Nephron (organoid): Measurements from ENCODE around the gene TMEM214.

Experiments
- H3K27ac Mint-ChIP-seq, 3 experiments: 2 replicates each; pipeline ENCODE4 v1.8.0; 2020; ENCODE audit warnings: mixed read lengths in 3 of 3, mild to moderate bottlenecking in 2 of 3, moderate library complexity in 1 of 3
- H3K27me3 Mint-ChIP-seq: 2 replicates; pipeline ENCODE4 v1.8.0; 2021; ENCODE audit warnings: low read depth, mild to moderate bottlenecking, moderate library complexity, mixed read lengths
- H3K36me3 Mint-ChIP-seq: 2 replicates; pipeline ENCODE4 v1.8.0; 2020; ENCODE audit warnings: low read depth, mixed read lengths
- H3K4me1 Mint-ChIP-seq: 2 replicates; pipeline ENCODE4 v1.8.0; 2020; ENCODE audit warnings: mixed read lengths
- H3K4me3 Mint-ChIP-seq, 3 experiments: 2 replicates each; pipeline ENCODE4 v1.8.0; 2020; ENCODE audit warnings: mild to moderate bottlenecking in 3 of 3, mixed read lengths in 3 of 3, moderate library complexity in 2 of 3
- H3K9me3 Mint-ChIP-seq: 2 replicates; pipeline ENCODE4 v1.8.0; 2020; ENCODE audit warnings: mixed read lengths
- CTCF ChIP-seq, 3 experiments: fragments of 200-600 bp; sonication (generic); IDR thresholded peaks; one replicate each; pipeline ENCODE4 v1.5.0; 2021; ENCODE audit warnings: antibody characterized with exemption in 3 of 3; ENCODE audit not compliant: unreplicated experiment in 3 of 3

TMEM214 gene

GRCh38 chr2:27014771-27015433, 17.9 kb upstream of the TMEM214 start:
- H3K36me3 Mint-ChIP-seq = peaks cover 5% of the 10 kb centered on the region

DNA sequence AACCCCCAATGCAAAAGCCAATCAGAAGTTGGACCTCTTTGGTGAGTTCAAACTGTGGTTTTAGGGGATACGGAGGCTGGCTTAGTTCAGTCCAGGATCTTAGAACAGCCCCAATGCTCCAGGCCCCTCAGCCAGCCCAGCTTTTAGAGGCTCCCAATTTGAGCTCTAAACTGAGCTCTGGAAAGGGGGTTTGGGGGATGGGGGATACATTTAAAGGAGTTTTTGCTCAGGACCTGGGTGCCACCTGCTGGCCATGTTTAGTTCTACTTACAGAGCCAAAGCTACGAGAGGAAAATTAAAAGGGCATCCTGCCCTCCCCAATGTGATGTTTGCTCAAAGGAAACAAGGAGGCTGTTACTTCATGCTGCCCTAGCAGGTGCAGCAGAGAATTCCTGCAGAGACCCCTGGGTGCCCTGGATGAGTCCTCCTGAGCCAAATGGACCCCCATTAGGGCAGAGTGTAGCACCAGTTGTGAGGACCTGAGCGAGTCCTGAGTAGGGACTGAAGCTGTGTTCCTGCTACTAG, 15.9 kb upstream of the TMEM214 start:
- Mint-ChIP-seq H3K27ac (no peak overlapping the region), H3K36me3 (peaks cover 5% of the 10 kb centered on the region), H3K4me3 (no peak overlapping the region), H3K4me1 (peaks cover 44% of the 10 kb centered on the region), H3K27me3 (peaks cover 7% of the 10 kb centered on the region), H3K9me3 (no peaks in the 10 kb centered on the region)
- peak; percentile 56 to 68 (median 57) for TF ChIP-seq CTCF (IDR thresholded peaks at IDR 0.05; ENCODE audit: unreplicated experiment in 3 of 3)

More at GRCh38 chr2:27014771-27015433, 17.9 kb upstream of the TMEM214 start:
- H3K27ac Mint-ChIP-seq = peak overlapping the region in 1 of 3 experiments; percentile 78
- H3K4me1 Mint-ChIP-seq = peaks cover 26% of the 10 kb centered on the region
- H3K4me3 Mint-ChIP-seq = no peak overlapping the region
- peaks cover 3% of the 10 kb centered on the region for H3K27me3 Mint-ChIP-seq
- no peaks in the 10 kb centered on the region for H3K9me3 Mint-ChIP-seq
- no peak for TF ChIP-seq CTCF (IDR thresholded peaks at IDR 0.05; ENCODE audit: unreplicated experiment in 3 of 3)

GRCh38 chr2:27018142-27018541, 14.6 kb upstream of the TMEM214 start:
- Mint-ChIP-seq H3K4me1 (peaks cover 46% of the 10 kb centered on the region), H3K9me3 (no peaks in the 10 kb centered on the region)

GRCh38 chr2:27019459-27019858, 13.3 kb upstream of the TMEM214 start:
- TF ChIP-seq CTCF (IDR thresholded peaks at IDR 0.05; ENCODE audit: unreplicated experiment in 3 of 3) = no peak
- Mint-ChIP-seq H3K27ac (peak overlapping the region; percentile 26 to 37 (median 34)), H3K4me1 (peaks cover 46% of the 10 kb centered on the region), H3K9me3 (no peaks in the 10 kb centered on the region), H3K4me3 (no peak overlapping the region), H3K36me3 (peaks cover 11% of the 10 kb centered on the region), H3K27me3 (peaks cover 7% of the 10 kb centered on the region)

More at GRCh38 chr2:27018142-27018541, 14.6 kb upstream of the TMEM214 start:
- H3K36me3 Mint-ChIP-seq = peaks cover 7% of the 10 kb centered on the region
- TF ChIP-seq CTCF (IDR thresholded peaks at IDR 0.05; ENCODE audit: unreplicated experiment in 3 of 3) = no peak
- peaks cover 7% of the 10 kb centered on the region for H3K27me3 Mint-ChIP-seq
- no peak overlapping the region for H3K4me3 Mint-ChIP-seq
- H3K27ac Mint-ChIP-seq = no peak overlapping the region

DNA sequence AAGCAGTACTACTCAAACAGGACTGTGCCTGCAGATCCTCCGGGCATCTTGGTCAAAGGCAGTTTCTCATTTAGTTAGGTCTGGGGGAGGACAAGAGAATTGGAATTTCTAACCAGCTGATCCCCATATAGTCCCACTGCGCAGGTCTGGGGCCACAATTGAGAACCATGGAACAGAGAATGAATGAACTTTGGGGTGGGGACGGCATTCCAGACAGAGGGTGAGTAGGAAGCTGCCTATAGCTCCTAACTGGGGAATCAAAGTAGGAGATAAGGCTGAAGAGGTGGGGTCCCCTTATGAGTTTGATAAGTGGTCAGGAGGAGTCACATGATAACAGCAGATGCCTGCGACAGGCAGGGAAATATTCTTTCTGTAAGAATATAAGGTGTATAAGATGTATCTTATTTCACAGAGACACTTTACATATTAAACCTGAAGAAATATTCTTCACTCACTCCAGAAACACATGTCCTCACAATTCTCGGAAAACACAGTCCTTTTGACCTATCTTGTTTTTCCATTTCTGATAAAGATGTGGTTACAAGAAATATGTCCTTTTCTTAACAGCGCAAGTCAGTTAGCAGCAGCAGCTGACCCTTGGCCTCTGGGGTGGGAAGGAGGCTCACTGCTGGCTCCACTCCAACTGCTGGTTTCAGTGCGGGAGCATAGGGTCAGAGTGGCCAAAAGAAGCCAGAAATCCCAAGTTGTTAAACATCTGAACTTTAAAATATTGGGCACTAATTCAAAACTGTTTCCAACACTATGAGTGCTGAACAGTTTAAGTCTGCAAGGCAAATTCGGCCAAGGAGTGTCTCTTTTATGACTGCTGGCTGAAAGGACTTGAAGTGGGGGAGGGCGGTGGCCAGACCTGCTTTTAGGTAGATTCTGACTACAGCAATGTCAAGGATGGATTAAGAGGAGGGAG, 12.6 kb upstream of the TMEM214 start:
- no peak for TF ChIP-seq CTCF (IDR thresholded peaks at IDR 0.05; ENCODE audit: unreplicated experiment in 3 of 3)
- H3K27ac Mint-ChIP-seq = peak overlapping the region; percentile 26 to 60 (median 34)
- H3K36me3 Mint-ChIP-seq = peaks cover 11% of the 10 kb centered on the region
- peak overlapping the region in 1 of 3 experiments; percentile 4 for H3K4me3 Mint-ChIP-seq
- H3K9me3 Mint-ChIP-seq = no peaks in the 10 kb centered on the region
- H3K27me3 Mint-ChIP-seq = peaks cover 7% of the 10 kb centered on the region
- peaks cover 46% of the 10 kb centered on the region for H3K4me1 Mint-ChIP-seq
